Left kidney (tissue), 2 donors: Measurements from ENCODE around the gene MAST4. TPM values are rescaled to one million over a fixed set of nuclear protein-coding genes. Genes with fewer than 3 reads are reported as not detected.

ENCODE experiments used
- DNase-seq: peaks from one replicate; pipeline ENCODE4 v3.0.0-alpha.2; 2013
- polyA plus RNA-seq: library from polyadenylated mRNA; unstranded; fragments of 120-200 nt; gene quantifications from one replicate; pipeline ENCODE4 v1.2.1, GENCODE V29; 2013; ENCODE audit not compliant: insufficient read length

Gene MAST4
- polyA plus RNA-seq, 1 donor, result 19.7 TPM

- no peak for DNase-seq
These were observed 364.4 kb downstream of the MAST4 start for GRCh38 chr5:66960369-66961137.

- DNase-seq, result no peak
These were observed 367.4 kb downstream of the MAST4 start for GRCh38 chr5:66963559-66963971.

- DNase-seq, result no peak
These were observed 370.2 kb downstream of the MAST4 start for GRCh38 chr5:66966439-66966838.

- no peak for DNase-seq
These were observed 370.9 kb downstream of the MAST4 start for GRCh38 chr5:66967102-66967501.

GRCh38 chr5:66967826-66968262, 371.7 kb downstream of the MAST4 start:
- no peak for DNase-seq

- DNase-seq, result no peak
These were observed 373.3 kb downstream of the MAST4 start for GRCh38 chr5:66969484-66969883.

- DNase-seq, result no peak
These were observed 373.8 kb downstream of the MAST4 start for GRCh38 chr5:66969963-66970362.

GRCh38 chr5:66972004-66972403, 375.8 kb downstream of the MAST4 start:
- no peak for DNase-seq

- DNase-seq, result no peak
These were observed 378.1 kb downstream of the MAST4 start for GRCh38 chr5:66974256-66974655.

GRCh38 chr5:66976108-66976507, 379.9 kb downstream of the MAST4 start:
- no peak for DNase-seq

GRCh38 chr5:66979738-66980137, 383.5 kb downstream of the MAST4 start:
- DNase-seq, result no peak

- DNase-seq, result no peak
These were observed 385.3 kb downstream of the MAST4 start for GRCh38 chr5:66981266-66982055.

GRCh38 chr5:66982056-66982387, 385.8 kb downstream of the MAST4 start:
- DNase-seq, result no peak

GRCh38 chr5:66982470-66982869, 386.3 kb downstream of the MAST4 start:
- DNase-seq, result no peak

GRCh38 chr5:66985417-66985816, 389.2 kb downstream of the MAST4 start:
- DNase-seq, result no peak

GRCh38 chr5:66986009-66986408, 389.8 kb downstream of the MAST4 start:
- no peak for DNase-seq

- DNase-seq, result no peak
These were observed 390.3 kb downstream of the MAST4 start for GRCh38 chr5:66986534-66986933.

GRCh38 chr5:66987126-66987525, 390.9 kb downstream of the MAST4 start:
- no peak for DNase-seq

GRCh38 chr5:66987540-66987939, 391.3 kb downstream of the MAST4 start:
- DNase-seq, result no peak

- no peak for DNase-seq
These were observed 392.0 kb downstream of the MAST4 start for GRCh38 chr5:66987949-66988838.

GRCh38 chr5:66989286-66989685, 393.1 kb downstream of the MAST4 start:
- DNase-seq, result peak; percentile 47

GRCh38 chr5:66989781-66990180, 393.6 kb downstream of the MAST4 start:
- DNase-seq, result no peak

GRCh38 chr5:66991746-66992145, 395.6 kb downstream of the MAST4 start:
- no peak for DNase-seq
